GM19438 (cell line): ENCODE measurements around the gene TMA7B.
"Not testable (repeated sequence)": the region's sequence is repeated elsewhere in the genome, so short reads cannot be mapped to it uniquely, and the experiment has no call there.

Experiments
- ATAC-seq: cut with Tn5 transposase; IDR thresholded peaks from one replicate; pipeline ENCODE4 v1.9.1; 2021; ENCODE audit warnings: low read depth; ENCODE audit not compliant: unreplicated experiment

TMA7B gene

DNA sequence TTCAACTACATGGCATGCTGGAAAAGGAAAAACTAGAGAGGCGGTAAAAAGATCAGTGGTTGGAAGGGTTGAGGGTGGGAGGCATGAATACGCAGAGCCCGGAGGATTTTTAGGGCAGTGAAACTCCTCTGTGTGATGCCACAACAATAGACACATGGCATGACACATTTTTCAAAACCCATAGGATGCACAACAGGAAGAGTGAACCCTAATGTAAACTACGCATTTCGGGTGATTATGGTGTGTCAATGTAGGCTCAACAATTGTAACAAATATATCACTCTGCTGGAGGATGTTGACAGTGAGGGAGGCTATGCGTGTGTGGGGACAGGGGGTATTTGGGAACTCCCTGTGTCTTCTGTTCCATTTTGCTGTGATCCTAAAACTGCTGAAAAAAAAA is 18.9 kb downstream of the TMA7B start:
- no peak for ATAC-seq

DNA sequence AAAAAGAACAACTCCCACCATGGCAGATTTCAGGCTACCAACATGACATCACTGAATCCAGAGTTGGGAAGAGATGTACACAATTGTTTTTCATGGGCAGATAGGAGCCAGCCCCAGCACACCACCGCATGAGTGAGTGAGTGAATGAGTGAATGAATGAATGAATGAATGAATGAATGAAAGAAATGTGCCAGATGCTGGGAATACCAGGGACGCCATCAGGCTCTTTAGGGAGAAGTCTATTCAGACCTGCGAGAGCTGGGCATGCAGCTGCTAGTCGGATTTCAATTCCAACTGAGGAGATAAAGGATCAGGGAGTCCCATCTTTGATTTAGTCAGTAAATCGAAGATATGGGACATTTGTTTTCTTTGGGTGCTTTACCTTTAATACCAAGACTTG is 19.3 kb downstream of the TMA7B start:
- ATAC-seq, result no peak

DNA sequence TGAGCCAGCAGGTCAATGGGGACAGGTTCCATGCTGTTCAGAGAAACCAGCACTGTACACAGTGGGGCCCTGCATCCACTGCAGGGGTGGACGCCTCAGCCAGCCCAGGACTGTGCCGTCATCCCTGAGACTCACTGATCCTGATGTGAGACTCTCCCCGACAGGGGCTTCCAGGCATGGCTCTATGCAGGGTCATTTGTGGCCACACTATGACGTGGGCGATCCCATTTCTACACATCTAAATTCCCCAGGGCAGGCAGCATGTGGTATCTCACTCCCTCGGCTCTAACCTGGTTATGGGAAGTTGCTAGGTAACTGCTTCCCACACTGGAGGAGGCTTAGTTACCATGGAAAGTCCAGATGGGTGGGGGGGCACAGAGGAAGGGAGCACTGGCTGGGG is 20.4 kb downstream of the TMA7B start:
- no peak for ATAC-seq

DNA sequence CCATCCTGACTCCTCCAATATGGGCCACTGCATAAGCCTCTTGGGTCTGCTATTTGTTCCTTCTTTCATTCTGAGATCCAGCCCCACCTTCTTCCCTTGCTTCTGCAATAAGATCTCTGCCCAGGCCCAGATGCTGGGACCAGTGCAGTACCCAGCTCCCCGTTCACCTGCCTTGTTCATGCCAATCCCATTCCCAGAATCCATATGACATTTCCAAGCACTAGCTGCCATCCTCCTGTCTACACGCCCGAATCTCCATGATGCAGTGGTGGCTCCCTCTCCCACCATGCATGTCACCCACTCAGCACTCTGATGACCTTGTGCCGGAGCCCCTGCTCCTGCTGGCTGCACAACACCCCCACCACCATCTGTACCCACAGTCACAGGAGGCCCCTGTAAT is 23.1 kb downstream of the TMA7B start:
- no peak for ATAC-seq

DNA sequence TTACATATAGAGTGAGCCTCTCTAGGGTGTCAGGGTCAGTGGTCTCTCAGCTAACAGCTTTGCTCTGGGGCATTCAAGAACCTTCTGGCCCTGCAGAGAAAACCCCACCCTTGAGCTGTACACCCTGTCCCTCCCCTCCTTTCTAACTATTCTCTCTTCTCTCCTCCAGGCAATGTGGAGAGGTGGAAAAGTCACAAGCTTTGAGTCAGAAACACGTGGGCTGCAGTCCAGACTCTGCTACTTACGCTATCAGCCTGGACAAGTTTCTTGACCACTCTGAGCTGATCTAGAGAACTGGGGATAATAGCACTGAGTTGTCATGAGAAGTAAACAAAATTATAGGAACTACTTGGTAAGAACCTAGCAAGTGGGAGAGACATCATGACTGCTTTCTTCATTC is 23.8 kb downstream of the TMA7B start:
- no peak for ATAC-seq

- no peak for ATAC-seq
Observed at GRCh38 chr22:39984746-39985145, 24.5 kb downstream of the TMA7B start.

GRCh38 chr22:39985383-39986035 is 25.3 kb downstream of the TMA7B start:
- no peak for ATAC-seq

DNA sequence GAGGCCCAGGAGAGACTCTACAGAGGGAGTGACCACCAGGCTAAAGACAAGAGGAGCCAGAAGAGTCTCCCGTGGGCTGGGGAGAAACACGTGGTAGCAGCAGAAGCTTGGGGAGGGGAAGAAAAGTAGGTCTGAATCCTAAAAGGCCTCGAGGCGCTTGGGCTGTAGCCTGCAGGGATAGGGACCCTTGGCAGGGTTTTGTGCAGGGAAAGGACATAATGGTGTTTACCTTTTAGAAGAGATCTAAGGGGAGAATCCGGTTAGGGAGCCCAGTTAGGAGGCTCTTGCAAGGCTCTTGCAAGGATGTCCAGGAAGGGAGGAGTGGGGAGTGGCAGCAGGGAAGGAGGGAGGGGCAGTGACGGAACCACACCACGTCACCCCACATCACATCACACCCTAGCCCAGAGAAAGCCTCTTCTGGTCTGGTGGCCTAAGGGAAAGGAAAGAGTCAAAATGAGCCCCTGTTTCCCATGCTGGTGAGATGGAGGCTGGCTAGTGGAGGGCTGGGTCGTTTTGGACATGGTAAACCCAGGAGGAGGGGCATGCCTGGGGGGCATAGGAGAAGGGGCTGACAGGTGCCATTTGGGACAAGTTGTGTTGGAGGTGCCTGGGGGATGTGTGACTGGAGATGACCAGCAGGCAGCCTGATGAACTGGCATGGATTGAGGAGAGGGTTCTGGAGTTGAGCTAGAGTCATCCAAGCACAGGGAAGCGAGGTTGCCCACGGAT is 28.4 kb downstream of the TMA7B start:
- no peak for ATAC-seq

DNA sequence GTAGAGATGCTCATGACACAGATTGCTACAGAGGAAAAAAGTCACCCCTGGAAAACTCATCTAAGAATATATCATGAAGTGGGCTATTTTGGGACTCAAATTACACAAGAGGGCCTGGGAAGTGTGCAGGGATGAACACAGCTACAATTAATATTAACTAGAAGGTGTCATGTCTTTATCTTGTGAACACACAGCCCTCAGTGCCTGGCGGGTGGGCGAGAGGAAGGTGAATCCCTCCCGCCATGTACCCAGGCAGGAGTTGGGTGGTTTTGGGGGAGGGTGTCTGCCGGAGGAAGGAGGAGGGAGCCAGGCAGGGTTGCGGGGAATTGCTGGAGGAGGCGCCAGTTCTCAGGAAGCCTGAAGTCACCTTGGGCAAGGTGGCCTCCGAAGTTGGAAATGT is 29.4 kb downstream of the TMA7B start:
- no peak for ATAC-seq

- no peak for ATAC-seq
Observed at GRCh38 chr22:39990686-39991085, 30.5 kb downstream of the TMA7B start.

- ATAC-seq, result no peak
Observed at GRCh38 chr22:39991159-39991860, 31.1 kb downstream of the TMA7B start.

DNA sequence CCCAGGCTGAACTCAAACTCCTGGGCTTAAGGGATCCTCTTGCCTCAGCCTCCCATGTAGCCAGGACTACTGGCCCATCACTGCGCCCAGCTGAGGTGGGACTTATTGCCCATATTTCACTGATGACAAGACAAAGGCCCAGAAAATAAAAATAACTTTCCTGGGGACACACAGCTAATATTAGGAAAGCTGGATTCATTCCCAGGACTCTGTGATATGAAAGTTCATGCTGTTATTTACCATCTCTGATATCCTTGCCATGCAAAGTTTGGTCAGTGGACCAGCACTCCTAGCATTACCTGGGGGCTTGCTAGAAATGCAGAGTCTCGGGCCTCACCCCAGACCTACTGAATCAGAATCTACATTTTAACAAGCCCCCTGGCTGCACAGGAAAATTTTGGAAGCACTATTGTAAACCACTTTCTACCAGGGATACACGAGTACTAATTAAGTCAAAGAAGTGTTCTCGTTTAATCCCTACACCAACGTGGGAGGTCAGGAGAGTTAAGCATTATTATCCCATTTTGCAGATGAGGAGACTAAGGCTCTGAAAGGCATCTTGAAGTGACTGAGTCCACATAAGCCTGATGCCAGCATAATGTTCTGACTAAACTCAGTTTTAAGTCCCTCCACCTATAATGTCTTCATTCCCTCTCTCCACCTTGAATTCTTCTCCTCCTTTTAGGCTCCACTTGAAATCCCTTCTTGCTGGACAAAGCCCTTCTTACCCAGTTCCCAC is 32.1 kb downstream of the TMA7B start:
- no peak for ATAC-seq

GRCh38 chr22:39992894-39993293 is 32.7 kb downstream of the TMA7B start:
- ATAC-seq, result not testable (repeated sequence)

- no peak for ATAC-seq
Observed at GRCh38 chr22:39994041-39994565, 33.9 kb downstream of the TMA7B start.

- no peak for ATAC-seq
Observed at GRCh38 chr22:39994566-39995392, 34.6 kb downstream of the TMA7B start, which contains the start of gene FAM83F. FAM83F (plus strand) TSS chr22:39994954; CDS start chr22:39995043, 89 bp downstream.

DNA sequence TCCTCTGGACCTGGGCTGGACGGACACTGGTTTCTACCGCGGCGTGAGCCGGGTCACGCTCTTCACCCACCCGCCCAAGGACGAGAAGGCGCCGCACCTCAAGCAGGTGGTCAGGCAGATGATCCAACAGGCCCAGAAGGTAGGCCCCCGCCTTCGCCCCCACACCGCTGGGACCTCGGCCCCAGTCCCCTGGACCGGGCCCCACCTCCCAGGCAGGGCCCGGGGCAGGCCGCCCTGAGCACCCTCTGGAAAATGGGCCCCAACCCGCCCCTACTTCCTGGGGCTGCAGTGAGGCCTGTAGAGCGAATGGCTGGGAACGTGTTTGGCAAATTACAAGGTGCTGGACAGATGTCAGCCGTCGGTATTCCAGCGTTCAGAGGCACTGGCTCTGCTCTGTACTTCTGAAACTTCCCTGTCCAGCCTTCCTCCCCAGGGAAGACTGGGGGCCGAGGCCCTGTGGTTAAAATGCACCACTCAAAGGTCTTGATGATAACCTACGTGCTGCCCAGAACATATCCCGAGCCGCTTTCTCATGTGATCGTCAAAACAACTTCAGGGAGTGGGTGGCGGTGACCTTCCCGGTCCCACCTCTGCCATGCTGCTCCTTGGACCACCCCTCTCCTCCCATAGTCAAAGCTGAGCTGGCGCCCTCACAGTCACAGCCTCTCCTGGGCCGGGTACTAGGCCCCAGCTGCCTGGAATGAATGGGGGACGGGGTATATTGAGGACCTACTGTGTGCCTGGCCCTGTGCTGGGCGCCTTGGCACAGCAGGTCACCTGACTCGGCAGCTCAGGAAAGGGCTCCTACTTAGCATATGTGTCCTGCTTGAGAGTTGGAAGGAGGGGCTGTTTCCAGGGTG is 35.4 kb downstream of the TMA7B start:
- no peak for ATAC-seq

- no peak for ATAC-seq
Observed at GRCh38 chr22:39996732-39997131, 36.5 kb downstream of the TMA7B start.

GRCh38 chr22:39997421-39997820 is 37.2 kb downstream of the TMA7B start:
- ATAC-seq, result no peak
